HTR-8/SVneo (cell line): ENCODE results near the gene PCBP3.
A peak's percentile ranks its signal among the peaks of the same experiment; 100 is the strongest.

ENCODE experiments used
- DNase-seq: peaks from one replicate; pipeline ENCODE4 v3.0.0; 2011; ENCODE audit warnings: low spot score, mixed read lengths; ENCODE audit not compliant: insufficient read length
- FAIRE-seq: peaks from 2 replicates; lab custom pipeline; 2011; peaks lifted over from hg19 to GRCh38; lab: Jason Lieb, UNC

PCBP3 gene

DNA sequence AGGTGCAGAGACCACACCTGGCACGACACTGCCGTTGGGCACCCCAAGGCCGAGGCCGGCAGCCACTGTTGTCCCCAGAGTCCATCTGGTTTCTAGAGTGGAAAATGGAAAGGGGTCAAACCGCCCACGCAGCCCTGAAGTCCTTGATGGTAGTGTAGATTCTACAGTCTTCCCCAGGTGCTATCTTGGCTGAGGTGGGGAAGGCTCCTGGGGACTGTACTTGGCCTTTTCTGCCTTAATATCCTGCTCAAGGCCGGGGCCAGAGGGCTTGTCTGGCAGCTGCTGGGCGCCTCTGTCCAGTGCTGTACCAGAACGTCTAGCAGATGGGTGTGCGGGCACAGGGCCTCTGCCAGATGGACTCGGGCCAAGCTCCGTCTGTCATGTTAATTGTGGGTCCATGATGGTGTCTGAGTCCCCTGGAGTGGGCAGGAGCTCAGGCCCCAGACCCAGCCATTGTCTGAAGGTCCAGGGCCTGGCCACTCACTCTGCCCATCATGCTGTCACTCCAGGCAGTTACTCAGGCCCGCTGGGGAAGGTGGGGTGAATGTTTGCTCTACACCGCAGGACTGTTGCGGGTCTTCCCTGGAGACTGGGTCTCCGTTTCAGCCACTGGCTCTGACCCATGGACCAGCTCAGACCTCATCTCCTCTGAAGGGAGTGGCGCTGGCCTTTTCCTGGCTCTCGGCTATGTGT, 176.1 kb downstream of the PCBP3 start:
- DNase-seq (no peak), FAIRE-seq (no peak)

DNA sequence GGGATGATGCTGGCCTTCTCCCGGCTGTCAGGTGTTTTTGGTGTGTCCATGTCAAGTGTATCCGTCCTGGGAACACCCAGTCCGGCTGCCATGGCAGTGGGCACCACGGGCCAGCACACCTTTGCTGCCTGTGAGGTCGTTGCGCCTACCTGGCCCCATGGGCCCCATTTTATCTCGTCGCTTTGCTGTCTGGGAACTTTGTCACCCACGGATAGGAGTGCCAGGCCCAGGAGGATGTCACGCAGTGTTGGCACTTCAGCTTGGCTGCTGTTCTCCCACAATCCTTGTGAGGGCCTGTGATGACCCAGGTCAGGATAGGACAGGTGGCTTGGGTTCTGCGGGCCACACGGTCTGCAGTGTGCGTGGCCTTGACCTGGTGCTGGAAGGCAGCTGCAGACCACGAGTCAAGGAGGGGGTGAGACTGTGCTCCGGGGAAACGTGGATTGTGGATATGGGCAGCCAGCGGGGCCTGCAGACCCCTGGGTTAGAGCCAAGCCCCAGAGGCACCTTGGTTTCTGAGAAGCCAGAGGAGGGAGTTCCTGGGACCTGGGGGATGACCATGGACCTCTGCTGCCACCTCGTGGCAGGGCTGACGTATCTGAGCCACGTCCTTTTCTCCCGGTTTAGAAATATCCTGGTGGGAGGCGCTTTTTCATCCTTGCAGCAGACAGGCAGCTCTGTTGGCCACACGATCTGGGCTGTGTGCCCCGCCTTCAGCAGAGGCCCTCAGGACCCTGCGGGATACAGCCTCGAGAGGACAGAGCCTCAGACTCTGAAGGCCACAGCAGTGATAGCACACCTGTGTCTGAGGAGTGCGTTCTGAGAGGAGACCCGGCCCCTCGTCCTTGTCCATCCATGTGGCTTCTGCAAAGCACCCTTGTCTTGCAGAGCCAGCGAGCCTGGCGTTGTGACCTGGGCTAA, 176.9 kb downstream of the PCBP3 start:
- DNase-seq (peak; percentile 94), FAIRE-seq (peak; percentile 84)

DNA sequence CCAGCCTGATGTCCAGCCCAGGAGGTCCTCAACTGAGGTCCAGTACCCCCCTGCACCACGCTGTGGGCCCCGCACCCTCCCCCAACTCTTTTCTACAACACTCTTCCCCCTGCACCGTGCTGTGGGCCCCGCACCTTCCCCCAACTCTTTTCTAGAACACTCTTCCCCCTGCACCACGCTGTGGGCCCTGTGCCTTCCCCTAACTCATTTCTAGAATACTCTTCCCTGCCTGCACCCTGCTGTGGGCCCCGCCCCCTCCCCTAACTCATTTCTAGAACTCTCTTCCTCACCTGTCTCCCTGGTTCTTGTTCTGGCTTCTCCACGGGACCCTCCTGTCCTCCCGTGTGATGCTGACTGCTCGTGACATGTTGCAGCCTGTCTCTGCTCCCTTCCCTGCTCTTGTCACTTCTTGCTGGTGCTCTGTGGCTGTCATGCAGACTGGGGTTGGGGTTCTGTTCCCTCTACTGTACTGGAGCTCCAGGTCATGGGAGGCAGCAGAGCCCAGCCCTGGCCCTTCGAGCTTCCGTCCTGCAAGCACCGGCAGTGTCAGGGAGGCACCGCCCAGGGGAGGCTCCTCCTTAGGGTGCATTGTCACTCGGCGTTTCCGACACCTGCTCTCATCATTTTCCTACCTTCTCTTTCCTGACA, 177.9 kb downstream of the PCBP3 start:
- no peak for FAIRE-seq

DNA sequence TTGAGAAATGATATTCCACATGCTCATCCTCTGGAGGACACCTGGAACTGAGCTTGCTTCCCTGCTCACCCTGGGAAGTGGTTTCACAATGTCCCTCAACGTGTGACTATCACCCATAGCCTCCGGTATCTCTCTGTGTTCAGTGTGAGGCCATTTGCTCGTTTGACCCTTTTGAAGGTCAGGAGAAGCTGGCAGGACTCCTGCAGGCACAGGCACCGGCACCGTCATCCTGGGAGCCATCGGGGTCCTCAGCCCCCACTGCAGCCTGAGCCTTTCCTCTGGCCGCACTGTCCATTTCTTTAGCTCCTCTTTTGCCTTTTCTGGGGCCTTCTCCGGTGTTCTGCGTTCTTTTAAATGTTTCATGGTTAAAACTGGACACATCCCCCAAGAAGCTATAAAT, 178.5 kb downstream of the PCBP3 start:
- FAIRE-seq = no peak
- DNase-seq = no peak

More for the DNA sequence above, 177.9 kb downstream of the PCBP3 start:
- DNase-seq = no peak

DNA sequence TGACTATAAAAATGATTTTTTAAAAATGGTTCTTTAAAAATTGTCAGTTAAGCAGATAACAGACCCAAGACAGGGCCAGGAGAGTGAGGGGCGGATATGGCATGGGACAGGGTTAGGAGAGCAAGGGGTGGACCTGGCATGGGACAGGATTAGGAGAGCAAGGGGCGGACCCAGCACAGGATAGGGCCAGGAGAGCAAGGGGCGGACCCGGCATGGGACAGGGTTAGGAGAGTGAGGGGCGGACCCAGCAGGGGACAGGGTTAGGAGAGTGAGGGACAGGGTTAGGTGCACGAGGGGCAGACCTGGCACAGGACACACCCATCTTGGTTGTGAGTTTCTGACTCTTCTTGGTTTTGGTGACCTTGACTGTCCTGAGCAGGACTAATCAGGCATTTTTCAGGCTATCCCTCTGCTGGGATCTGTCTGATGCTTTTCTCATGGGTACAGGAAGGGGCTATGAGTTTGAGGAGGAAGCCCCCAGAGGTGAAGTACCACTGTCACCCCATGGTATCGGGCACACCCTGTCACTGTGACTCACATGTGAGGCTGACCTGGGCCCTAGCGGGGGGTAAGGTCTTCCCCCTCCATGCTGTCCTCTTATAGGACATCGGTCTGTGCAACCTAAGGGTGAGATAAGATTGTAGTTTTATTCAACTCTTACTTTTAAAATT, 179.0 kb downstream of the PCBP3 start:
- FAIRE-seq = no peak

DNA sequence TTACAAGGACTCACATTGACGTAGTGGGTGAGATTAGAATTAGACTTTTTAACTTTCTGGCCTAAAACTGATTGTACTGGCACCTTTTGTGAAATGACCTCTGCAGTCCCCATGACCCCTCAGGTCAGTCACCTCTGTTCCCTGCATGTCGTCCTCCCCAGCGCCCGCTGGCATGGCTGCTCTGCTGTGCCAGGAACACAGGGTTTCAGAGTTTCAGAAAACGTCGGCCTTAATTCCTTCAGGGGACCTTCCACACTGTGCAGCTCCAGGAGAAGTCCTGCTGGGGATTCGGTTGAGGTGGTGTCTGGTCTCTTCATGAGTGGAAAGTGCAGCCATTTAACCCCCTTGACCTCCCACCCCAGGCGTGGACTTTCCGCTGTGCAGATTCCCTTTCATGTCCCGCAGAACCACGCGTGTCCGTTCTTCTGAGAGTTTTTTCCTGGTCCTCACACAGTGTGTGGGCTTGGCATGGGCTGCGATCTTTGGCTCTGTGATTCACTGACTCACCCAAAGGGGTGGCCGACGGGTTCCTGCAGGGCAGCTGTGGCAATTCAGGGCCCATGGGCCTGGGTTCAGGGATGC, 179.7 kb downstream of the PCBP3 start:
- no peak for FAIRE-seq

More for the DNA sequence above, 179.0 kb downstream of the PCBP3 start:
- no peak for DNase-seq

DNA sequence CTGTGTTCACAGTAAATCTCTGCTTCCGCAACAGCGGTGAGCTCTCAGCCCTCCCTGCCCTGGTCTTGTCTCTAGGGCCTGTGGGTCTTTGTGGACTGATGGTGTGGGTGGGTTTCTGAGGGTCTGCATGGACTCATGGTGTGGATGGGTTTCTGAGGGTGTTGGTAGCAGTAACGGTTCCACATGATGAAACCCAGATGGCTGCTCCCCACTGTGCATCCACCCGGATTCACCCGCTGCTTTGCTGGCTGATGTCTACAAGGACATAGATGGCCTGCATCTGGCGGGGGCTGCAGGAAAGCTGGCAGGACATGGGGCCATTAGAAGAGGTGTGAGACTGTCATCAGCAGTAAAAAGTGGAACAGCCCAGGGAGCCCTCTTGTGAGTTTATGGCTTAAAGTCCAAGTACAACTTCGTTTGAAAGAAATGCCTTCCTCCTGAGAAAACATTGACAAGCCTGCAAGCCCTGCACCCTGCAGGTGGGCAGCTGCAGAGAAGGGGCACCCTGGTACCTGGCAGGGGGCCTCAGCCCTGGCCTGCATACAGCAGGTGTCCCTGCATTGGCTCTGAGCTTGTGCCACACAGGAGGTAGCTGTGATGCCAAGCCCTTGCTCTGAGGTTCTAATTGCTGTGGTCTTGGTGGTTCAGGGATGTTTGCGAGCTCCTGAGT, 181.2 kb downstream of the PCBP3 start:
- DNase-seq (no peak), FAIRE-seq (no peak)

More for the DNA sequence above, 179.7 kb downstream of the PCBP3 start:
- DNase-seq = no peak

DNA sequence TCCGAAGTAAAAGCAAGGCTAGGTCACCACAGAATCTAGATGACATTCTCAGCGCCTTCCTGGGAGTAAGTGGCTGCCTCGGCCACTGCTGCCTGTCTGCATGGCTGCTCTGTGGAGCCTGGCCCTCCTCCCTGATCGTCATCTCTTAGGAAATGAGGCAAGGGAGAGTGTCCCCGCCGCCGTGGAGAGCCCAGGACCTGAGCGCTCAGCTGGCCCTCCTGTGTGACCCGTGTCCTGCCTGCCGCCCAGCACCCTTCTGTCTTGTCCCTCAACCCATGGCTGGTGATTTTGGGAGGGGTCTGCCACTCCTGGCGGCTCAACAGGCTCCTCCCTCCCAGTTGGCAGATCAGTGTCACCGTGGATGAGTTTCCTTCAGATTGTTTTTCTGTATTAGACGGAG, 181.7 kb downstream of the PCBP3 start:
- DNase-seq = no peak
- no peak for FAIRE-seq

DNA sequence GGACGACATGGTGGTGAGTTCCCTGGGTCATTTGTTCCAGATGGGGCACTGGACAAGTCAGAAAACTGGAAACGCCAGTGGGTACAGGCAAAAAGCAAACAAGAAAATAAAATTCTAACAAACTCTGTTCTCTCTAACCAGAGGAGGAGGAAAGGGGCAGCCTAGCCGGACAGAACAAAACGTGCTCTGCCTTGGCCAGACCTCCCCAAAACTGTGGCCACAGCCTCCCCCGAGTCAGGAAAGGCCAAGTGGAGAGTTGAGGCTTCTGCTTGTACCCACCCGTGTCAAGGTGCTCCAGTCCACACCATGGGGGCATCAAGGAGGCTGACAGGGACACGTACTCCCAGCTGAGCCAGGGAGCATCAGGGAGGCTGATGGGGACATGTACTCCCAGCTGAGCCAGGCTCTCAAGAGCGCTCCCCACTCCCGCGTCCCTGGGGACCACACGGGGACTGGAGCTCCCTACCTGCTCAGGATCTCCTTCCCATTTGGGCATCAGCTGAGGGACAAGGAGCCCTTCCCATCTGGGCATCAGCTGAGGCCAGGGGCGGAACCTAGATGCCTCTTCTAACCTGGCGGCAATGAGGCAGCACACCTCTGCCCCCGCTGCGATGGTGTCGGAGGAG, 183.3 kb downstream of the PCBP3 start:
- FAIRE-seq (no peak), DNase-seq (no peak)

DNA sequence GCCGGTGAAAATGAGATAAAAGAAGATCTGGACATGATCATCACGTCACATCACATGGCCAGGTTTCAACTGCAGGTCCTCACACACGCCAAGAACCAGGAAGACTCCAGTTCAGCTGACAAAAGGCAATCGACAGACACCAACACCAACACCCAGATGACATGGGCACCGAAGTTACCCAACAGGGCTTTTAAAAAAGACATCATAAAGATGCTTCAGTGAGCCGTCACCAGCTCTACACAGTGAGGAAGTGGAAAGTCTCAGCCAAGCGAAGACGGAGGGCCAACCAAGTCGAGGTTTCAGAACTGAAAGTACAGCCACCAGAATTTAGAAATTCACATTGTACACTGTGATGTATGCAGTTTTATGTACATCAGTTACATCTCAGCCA, 183.8 kb downstream of the PCBP3 start:
- FAIRE-seq (no peak), DNase-seq (no peak)

DNA sequence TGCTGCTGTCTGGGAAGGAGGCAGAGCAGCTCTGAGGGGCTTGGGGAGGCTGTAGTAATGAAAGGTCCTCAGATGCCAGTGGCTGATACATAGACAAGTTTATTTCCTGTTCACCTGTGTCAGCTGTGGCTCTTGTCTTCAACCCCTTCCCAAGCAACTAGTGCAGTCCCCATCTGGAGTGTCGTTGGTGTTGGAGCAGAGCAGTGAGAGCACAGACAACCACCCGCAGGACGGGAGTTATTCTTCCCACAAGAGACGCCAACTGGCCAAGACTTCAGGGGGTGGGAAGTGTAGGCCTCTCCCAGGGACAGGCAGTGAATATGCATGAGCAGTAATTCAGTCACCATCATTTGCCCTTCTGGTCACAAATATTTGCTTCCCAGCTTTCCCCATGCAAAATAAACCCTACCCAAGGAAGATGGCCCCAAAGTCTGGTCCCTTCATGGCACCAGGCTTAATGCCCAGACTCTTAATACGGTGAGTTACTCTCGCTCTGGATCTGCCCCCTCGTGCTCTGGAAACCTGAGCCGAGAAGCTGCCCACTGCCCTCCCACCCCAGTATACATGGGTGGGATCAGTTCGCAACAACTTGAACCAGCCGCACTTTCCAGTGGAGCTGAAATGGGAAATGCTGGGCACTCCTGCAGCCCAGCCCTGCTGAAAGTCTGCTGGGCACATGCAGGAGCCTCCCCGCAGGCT, 184.5 kb downstream of the PCBP3 start:
- DNase-seq (no peak), FAIRE-seq (no peak)

DNA sequence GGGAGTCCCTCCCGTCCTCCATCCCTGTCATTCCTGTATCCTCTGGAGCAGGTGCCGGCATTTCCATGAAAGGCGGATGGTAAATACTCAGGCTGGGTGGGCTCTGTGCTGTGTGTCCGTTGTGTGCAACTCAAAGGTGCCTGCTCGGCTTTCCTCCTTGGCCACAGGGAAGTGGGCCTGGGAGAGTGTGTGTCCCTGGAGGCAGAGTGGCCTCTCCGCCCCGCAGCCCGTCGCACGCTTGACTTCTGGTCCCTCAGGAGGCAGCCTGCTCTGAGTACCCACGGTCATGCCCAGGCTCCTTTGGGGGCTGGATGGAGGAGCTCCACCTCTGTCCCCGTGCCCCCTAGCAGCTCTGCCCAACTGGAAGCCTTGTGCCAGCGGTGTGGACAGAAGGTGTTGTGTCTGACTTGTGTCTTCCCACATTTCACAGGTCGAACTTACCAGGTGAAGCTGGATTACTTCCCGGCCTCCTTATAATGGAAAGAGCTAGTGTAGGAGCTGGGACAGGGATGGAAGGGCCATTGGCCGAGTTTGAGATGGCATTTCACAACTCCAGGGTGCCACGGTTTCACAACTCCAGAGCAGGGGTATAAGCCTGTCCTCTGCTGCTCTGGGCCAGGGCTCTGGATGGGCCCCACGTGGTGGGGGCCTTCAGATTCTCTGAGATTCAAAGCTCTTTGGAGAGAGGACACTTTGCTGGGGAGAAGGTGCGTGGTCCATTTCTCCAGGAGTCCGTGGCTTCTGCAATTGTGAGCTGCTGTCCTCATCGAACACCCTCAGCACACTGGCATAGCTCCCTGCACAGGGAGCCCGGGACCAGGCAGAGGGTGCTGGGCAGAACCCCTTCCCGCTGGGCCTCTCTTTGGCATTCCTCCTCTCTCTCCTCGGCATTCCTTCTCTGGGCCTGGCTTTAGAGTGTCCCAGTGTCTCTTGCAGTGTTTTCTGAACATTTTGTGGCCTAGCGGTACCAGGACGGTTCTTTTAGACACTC, 185.3 kb downstream of the PCBP3 start:
- DNase-seq = no peak
- no peak for FAIRE-seq

DNA sequence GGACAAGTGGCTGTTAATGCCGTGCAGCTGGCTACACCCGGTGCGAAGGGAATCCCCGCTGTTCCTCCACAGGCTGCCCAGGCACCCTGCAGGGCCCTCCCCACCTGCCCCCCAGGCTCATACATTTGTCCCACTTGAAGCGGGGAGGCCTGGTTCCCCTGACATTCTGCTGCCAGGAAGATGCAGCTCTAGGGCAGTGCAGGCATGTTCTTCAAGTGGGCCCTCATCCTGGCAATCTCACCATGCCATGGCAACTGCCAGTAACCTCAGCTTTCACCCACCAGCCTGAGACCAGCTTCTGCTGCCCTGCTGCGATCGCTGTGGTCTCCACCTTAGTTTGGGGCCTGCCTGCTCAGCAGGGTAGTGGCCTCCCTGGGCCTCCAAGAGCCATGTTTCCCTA, 186.1 kb downstream of the PCBP3 start:
- DNase-seq = no peak
- FAIRE-seq = no peak

DNA sequence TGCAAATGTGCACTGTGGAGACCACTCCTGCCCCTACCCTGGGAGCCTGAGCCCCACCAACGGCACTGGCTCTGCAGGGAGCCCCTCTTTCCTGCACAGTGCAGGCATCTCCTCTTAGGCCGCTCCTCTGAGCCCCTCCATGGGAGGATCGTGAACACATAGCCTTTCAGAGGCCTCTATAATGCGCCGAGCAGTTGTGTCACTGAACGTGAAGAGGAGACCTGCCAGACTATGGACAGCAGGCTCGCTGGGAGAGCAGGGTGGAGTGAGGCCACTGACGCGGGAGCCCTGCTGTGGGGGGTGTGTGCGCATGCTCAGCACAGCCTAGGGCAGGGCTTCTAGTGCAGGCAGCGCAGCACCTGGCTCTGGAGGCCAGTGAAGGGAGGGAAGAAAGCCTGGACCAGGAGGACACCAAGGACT, 186.7 kb downstream of the PCBP3 start:
- FAIRE-seq = no peak
- no peak for DNase-seq

DNA sequence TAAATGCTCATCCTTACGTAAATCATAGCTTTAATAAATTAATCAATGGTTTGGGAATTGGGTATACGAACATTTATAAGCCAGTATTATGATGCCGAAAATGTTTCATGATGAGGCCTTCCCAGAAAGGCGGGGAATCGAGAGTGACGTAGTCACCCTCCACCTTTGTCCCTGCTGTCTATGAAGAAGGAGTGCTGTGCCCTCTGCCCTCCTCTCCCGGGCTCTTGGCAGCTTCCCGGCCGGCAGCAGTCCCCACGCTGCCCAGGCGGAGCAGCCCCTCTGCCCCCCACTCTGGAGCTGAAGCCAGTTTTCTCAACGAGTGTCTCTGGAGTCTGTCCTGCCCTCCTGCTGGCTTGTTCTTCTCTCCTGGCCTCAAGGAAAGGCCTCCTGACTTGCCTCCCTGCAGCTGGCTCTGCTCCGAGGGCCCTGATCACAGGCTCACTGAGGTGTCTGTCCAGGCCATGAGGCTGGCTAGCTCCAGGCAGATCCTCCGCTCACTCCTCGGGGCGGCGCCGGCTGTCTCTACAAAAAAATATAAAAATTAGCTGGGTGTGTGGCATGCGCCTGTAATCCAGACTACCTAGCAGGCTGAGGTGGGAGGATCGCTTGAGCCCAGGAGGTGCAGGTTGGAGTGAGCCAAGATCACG, 187.3 kb downstream of the PCBP3 start:
- no peak for FAIRE-seq
- no peak for DNase-seq

DNA sequence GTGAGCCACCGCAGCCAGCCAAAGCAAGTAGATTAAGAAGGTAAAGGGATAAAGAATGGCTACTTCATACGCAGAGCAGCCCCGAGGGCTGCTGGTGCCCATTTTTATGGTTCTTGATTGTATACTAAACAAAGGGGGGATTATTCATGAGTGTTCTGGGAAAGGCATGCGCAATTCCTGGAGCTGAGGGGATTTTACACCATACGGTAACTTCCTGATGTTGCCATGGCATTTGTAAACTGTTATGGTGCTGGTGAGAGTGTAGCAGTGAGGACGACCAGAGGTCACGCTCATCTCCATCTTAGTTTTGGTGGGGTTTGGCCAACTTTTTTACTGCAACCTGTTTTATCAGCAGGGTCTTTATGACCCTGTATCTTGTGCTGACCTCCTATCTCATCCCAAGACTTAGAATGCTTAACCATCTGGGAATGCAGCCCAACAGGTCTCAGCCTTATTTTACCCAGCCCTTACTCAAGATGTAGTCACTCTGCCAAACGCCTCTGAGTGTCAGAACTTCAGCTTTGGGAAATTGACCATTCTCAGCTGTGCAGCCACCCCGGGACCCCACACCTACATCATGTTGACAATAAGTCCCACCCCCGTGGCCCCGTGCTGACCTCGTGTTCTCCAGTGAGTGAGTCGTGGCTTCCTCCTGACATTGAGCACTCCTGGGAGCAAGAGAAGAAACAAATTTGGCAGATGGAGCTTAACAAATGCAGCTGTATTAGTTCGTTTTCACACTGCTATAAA, 188.6 kb downstream of the PCBP3 start:
- no peak for DNase-seq
- no peak for FAIRE-seq
